ENCODE data around the gene PDE8B.

PDE8B gene

GRCh38 chr5:77300451-77300850 is 90.0 kb downstream of the PDE8B start:
- no peak for DNase-seq

DNA sequence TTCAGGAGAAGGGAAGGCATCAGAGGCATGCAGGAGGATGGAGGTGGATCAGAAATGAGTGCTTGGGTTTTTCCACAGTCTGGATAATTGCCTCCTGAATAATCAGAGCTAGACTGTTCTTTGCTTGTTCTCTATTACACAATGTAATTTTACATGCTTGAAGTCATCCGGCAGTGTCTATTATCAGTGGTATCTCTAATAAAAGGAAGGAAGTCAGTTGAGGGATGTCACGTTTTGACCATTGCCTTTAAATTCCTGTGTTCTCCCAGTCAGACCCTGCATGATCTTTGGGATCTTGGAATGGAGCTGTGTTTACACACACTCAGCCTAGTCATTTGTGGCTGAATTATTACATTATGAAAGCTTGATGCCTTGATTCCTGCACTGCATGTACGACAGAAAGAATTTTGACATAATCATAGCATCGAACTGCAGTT is 91.0 kb downstream of the PDE8B start:
- no peak for DNase-seq

- DNase-seq, result no peak
Observed at GRCh38 chr5:77302247-77302646, 91.8 kb downstream of the PDE8B start.

DNA sequence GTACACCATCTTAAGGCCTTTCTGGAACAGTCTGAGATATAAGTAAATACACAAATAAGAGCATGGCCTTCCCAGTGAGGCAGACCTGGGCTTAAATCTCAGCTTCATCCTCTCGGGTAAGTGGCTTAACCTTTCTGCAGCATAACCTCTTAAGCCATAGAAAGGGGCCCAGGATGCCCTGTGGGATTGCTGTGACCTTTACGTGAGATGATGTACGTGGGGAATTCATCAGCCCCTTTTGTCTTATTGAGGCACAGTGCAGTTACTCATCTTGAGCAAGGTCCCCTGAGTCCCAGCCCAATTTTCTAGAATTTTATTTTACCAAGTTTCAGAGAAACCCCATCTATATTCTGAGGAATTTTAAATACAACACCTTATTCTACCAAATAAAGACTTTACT is 92.2 kb downstream of the PDE8B start:
- DNase-seq, result no peak

DNA sequence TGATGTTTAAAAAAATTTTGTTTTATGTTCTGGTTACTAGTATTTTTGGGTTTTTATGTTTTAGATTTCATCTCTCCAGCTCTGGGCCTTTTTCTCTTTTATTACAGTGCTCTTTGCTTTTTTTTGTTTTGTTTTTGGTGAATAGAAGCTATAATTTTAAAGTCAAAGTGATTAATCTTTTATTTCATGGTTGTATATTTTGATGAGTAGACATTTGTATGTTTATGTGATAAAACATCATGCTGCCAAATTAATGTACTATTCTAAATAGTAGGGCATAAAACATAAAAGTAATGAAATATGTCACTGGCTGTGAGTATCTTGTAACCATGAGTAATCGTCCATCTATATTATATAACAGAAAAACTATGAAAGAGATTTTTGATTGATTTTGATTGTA is 93.9 kb downstream of the PDE8B start:
- DNase-seq, result no peak

DNA sequence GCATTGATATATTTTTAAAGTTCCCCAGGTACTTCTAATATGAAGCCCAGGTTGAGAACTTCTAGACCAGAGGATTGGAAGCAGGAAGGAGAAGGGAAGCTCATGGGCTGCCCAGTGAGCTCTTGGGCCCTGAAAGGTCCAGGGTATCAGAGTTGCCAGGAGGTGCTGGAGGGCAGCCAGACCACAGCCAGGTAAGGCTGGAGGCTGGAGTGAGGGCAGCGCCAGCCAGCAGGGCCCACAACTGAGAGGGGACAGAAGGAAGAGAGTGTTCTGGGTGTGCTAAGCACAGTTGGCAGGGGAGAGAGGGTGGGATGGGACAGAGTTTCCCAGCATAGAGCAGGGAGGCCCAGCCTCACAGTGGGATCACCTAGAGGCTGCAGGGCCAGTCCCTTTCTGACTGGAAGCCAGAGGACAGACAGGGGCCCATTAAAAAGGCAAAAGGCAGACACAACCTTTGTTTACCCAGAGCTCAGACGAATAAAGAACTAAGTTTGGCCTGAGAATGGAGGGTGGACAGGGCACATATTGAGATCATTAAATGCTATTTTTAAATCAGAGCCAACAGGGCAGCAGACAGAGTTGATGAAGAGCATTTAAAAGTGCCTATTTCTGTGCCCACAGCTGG is 94.9 kb downstream of the PDE8B start:
- DNase-seq, result no peak

- DNase-seq, result no peak
Observed at GRCh38 chr5:77305956-77306355, 95.5 kb downstream of the PDE8B start.

DNA sequence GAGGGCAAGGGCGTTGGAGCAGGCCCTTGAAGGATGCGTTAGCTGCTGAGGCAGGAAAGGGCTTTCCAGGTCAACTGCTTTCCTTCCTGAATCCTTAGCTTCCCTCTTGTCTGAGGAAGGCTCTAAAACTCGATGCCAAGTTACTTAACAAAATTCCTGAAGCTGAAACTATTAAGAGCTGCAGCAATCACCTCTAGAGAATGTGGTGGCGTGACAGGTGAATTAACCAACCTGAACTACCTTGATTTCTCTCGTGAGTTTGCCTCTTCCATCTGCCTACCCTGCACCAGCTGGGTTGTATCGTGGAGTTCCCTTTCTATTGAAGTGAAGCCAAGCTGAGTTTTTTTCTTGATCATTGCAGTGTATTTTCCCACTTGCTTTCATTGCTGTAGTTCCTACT is 96.1 kb downstream of the PDE8B start:
- no peak for DNase-seq

- no peak for DNase-seq
Observed at GRCh38 chr5:77308154-77308960, 97.9 kb downstream of the PDE8B start.

GRCh38 chr5:77309140-77309539 is 98.7 kb downstream of the PDE8B start:
- DNase-seq, result no peak

- no peak for DNase-seq
Observed at GRCh38 chr5:77310494-77311213, 100.2 kb downstream of the PDE8B start.

DNA sequence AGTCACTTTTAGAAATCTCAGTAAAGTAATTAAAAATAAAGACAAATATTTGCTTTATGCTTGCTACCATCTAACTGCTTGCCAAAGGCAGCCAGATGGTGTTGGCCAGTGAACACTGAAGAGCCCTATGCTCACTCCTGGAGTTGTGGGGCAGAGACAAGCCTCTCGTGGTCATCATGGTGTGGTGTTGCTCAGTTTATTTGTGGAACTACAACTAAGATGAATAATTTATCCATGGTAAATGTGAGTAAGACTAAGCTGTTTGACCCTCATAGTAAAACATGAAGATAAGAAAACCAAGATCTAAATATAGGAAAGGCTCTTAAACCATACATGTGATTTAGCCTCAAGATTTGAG is 100.7 kb downstream of the PDE8B start:
- DNase-seq, result no peak

GRCh38 chr5:77312413-77312812 is 101.9 kb downstream of the PDE8B start:
- no peak for DNase-seq

- no peak for DNase-seq
Observed at GRCh38 chr5:77316871-77317661, 106.6 kb downstream of the PDE8B start.

DNA sequence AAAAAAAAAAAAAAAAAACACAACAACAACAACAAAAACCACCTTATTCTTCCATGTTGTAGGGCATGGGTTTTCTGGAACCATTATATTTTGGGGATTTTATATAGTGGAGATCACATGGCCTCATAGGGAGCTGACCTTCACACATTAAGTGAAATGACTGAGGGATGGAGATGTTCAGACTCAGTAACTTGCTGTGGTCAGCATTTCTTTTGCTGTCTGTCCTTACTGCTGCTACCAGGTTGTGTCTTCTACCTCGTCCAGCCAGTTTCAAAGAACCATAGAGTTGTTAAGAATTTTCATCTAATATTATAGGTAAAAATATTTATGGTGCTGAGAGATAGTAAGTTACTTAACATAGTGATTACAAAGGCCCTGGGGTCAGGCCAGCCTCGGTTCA is 107.6 kb downstream of the PDE8B start:
- DNase-seq, result no peak

- no peak for DNase-seq
Observed at GRCh38 chr5:77319117-77319804, 108.8 kb downstream of the PDE8B start.

GRCh38 chr5:77321793-77322394 is 111.4 kb downstream of the PDE8B start:
- no peak for DNase-seq

GRCh38 chr5:77322406-77322805 is 111.9 kb downstream of the PDE8B start:
- no peak for DNase-seq

DNA sequence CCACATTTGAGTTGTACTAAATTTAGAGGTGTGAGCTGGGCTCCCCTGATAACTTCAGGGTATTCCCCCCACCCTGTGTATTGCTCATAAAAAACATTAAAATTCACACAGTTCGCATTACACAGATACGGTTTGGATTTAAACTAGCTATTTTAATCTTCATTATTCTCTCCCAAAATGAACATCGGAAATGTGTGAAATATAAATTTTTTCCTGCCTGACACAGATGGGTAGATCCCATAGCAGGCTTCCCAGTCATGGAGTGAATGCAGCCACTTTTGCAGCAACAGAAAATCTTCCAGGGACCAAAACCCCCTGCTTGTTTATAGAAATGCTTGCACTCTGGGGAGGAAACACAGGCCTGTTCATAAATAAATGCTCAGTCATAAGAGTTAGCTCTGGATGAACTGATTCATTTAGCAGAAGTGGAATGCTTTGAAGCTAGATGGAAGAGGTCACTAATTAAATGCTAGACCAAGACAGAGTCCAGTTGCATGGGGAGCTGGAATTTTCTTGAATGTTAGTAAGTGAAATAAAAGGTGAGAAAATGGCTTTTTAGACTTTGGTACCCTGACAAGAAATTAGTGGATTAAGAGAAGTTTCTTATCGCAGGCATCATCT is 115.6 kb downstream of the PDE8B start:
- DNase-seq, result no peak

GRCh38 chr5:77326986-77327734 is 116.7 kb downstream of the PDE8B start:
- DNase-seq, result no peak
